CD14-positive monocyte (primary cell): ENCODE measurements around the gene WDR81. TPM values are rescaled to one million over a fixed set of nuclear protein-coding genes. Genes with fewer than 3 reads are reported as not detected.

ENCODE experiments used
- DNase-seq, 3 donors: peaks; one replicate each; pipeline ENCODE4 v3.0.0-alpha.2; 2011 to 2022
- H2AFZ ChIP-seq: 2 replicates; pipeline ENCODE4 v1.6.0; 2012; ENCODE audit warnings: mild to moderate bottlenecking, low read depth, low read length, inconsistent platforms; ENCODE audit not compliant: insufficient read depth, poor library complexity, severe bottlenecking
- H3K27ac ChIP-seq, 2 donors: 1 replicate in 1 of 2; 2 replicates in 1 of 2; pipeline ENCODE4 v1.5.1; 2012 to 2013; ENCODE audit warnings: low read length in 2 of 2, control low read depth in 1 of 2, inconsistent platforms in 1 of 2, low read depth in 1 of 2, mild to moderate bottlenecking in 1 of 2
- H3K27me3 ChIP-seq, 2 donors: one replicate each; pipeline versions ENCODE4 v1.6.0 to v1.6.1; 2011 to 2013; ENCODE audit warnings: low read length in 2 of 2; ENCODE audit not compliant: control insufficient read depth in 2 of 2, insufficient read depth in 2 of 2
- H3K36me3 ChIP-seq, 2 donors: replicated peaks in 1 of 2; 1 replicate in 1 of 2; 2 replicates in 1 of 2; pipeline versions ENCODE4 v1.5.1 to v1.6.1; 2012 to 2013; ENCODE audit warnings: low read length in 2 of 2, control low read depth in 1 of 2, inconsistent platforms in 1 of 2, mild to moderate bottlenecking in 1 of 2; ENCODE audit not compliant: insufficient read depth in 2 of 2, control insufficient read depth in 1 of 2
- H3K4me1 ChIP-seq, 2 donors: 1 replicate in 1 of 2; 2 replicates in 1 of 2; pipeline versions ENCODE4 v1.5.1 to v1.6.1; 2012 to 2013; ENCODE audit warnings: low read length in 2 of 2, control low read depth in 1 of 2, inconsistent platforms in 1 of 2, mild to moderate bottlenecking in 1 of 2, moderate library complexity in 1 of 2; ENCODE audit not compliant: insufficient read depth in 2 of 2, control insufficient read depth in 1 of 2
- H3K4me2 ChIP-seq: replicated peaks from 2 replicates; pipeline ENCODE3; 2012; ENCODE audit warnings: low read length, moderate library complexity, mild to moderate bottlenecking; ENCODE audit not compliant: poor library complexity, severe bottlenecking; ENCODE audit errors: extremely low read depth
- H3K4me3 ChIP-seq, 3 experiments: fragments of 200-600 bp in 1 of 3; sonication (generic) in 1 of 3; replicated peaks in 1 of 3; 1 replicate in 2 of 3; 2 replicates in 1 of 3; pipeline ENCODE4 v1.5.1; 2011 to 2013; ENCODE audit warnings: low read length in 3 of 3, mild to moderate bottlenecking in 3 of 3, control low read depth in 2 of 3, low read depth in 2 of 3, inconsistent platforms in 1 of 3, moderate library complexity in 1 of 3
- H3K79me2 ChIP-seq: 2 replicates; pipeline ENCODE4 v1.6.0; 2012; ENCODE audit warnings: mild to moderate bottlenecking, control low read depth, inconsistent platforms, low read length, moderate library complexity; ENCODE audit not compliant: insufficient read depth
- H3K9ac ChIP-seq: 2 replicates; pipeline ENCODE4 v1.6.0; 2017; ENCODE audit warnings: low read length, mild to moderate bottlenecking; ENCODE audit not compliant: insufficient read depth, poor library complexity, severe bottlenecking
- H3K9me3 ChIP-seq, 2 donors: replicated peaks in 1 of 2; 1 replicate in 1 of 2; 2 replicates in 1 of 2; pipeline versions ENCODE4 v1.5.1 to v1.6.1; 2012 to 2013; ENCODE audit warnings: low read length in 2 of 2, control low read depth in 1 of 2; ENCODE audit not compliant: control insufficient read depth in 1 of 2, insufficient read depth in 1 of 2
- H4K20me1 ChIP-seq: 2 replicates; pipeline ENCODE4 v1.6.0; 2012; ENCODE audit warnings: mild to moderate bottlenecking, low read length, control low read depth, moderate library complexity; ENCODE audit not compliant: insufficient read depth
- H3K27ac Mint-ChIP-seq, 7 donors: one replicate each; pipeline ENCODE4 v1.8.0; 2020; ENCODE audit warnings: mild to moderate bottlenecking in 7 of 7, mixed read lengths in 7 of 7, moderate library complexity in 6 of 7, inconsistent platforms in 2 of 7
- H3K27me3 Mint-ChIP-seq, 3 donors: one replicate each; pipeline ENCODE4 v1.8.0; 2021 to 2022; ENCODE audit warnings: low read depth in 3 of 3, mild to moderate bottlenecking in 3 of 3, mixed read lengths in 3 of 3, moderate library complexity in 3 of 3, inconsistent platforms in 1 of 3
- H3K36me3 Mint-ChIP-seq, 2 donors: one replicate each; pipeline ENCODE4 v1.8.0; 2020; ENCODE audit warnings: mixed read lengths in 2 of 2, inconsistent platforms in 1 of 2, mild to moderate bottlenecking in 1 of 2
- H3K4me1 Mint-ChIP-seq: one replicate; pipeline ENCODE4 v1.8.0; 2020; ENCODE audit warnings: mild to moderate bottlenecking, mixed read lengths
- H3K4me3 Mint-ChIP-seq, 2 donors: one replicate each; pipeline ENCODE4 v1.8.0; 2020; ENCODE audit warnings: mild to moderate bottlenecking in 2 of 2, mixed read lengths in 2 of 2, moderate library complexity in 1 of 2
- H3K9me3 Mint-ChIP-seq, 7 donors: one replicate each; pipeline ENCODE4 v1.8.0; 2020 to 2022; ENCODE audit warnings: mixed read lengths in 7 of 7, mild to moderate bottlenecking in 6 of 7, moderate library complexity in 6 of 7, inconsistent platforms in 2 of 7
- CTCF ChIP-seq: fragments of 200-600 bp; IDR thresholded peaks from one replicate; pipeline ENCODE4 v1.8.0; 2022; ENCODE audit warnings: antibody characterized with exemption, mild to moderate bottlenecking
- WGBS: methylation state at CpG from one replicate; pipeline ENCODE4 v1.1.5; 2013; ENCODE audit warnings: missing lambda C conversion rate; ENCODE audit not compliant: insufficient coverage; 5-methylcytosine and 5-hydroxymethylcytosine counted together
- intact Hi-C, 2 donors: fragments of 100-400 bp; cut with micrococcal nuclease; formaldehyde crosslinking; loops; one replicate each; pipeline versions ENCODE4 v1.15.0 to v1.15.1; 2023
- polyA plus RNA-seq, 3 donors: library from polyadenylated mRNA; depleted of rRNA in 1 of 3; unstranded in 2 of 3; stranded (reverse) in 1 of 3; fragments of 300-500 nt in 2 of 3; fragments of >200 nt in 1 of 3; fragmentation: Illumina TruSeq in 2 of 3; gene quantifications; 1 replicate in 2 of 3; 2 replicates in 1 of 3; pipeline ENCODE4 v1.2.3, GENCODE V29; 2012 to 2021

WDR81 gene
- polyA plus RNA-seq, 3 donors: 6.2 to 45.4 (median 8.8) TPM

DNA sequence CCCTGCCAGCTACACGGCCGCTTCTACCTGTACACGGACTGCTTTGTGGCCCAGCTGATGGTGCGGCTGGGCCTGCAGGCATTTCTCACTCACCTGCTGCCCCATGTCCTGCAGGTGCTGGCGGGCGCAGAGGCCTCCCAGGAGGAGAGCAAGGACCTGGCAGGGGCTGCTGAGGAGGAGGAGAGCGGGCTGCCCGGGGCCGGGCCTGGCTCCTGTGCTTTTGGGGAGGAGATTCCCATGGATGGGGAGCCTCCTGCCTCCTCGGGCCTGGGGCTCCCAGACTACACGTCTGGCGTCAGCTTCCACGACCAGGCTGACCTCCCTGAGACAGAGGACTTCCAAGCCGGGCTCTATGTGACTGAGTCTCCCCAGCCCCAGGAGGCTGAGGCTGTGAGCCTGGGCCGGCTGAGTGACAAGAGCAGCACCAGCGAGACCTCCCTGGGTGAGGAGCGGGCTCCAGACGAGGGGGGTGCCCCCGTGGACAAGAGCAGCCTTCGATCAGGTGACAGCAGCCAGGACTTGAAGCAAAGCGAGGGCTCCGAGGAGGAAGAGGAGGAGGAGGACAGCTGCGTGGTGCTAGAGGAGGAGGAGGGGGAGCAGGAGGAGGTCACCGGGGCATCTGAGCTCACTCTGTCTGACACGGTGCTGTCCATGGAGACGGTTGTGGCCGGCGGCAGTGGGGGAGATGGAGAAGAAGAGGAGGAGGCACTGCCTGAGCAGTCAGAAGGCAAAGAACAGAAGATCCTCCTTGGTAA, 3.5 kb downstream of the WDR81 start:
- DNase-seq: no peak

GRCh38 chr17:1729966-1730325, 5.4 kb downstream of the WDR81 start:
- Mint-ChIP-seq H3K9me3 (no peaks in the 10 kb centered on the region), H3K4me3 (no peak overlapping the region), H3K36me3 (peaks cover 39 to 86% of the 10 kb centered on the region in 2 donors), H3K27ac (peak overlapping the region in 5 of 7 donors; percentile 41 to 85 (median 73)), H3K27me3 (peaks cover 0 to 2% (median 0%) of the 10 kb centered on the region in 3 donors), H3K4me1 (peaks cover 25% of the 10 kb centered on the region)
- no peak overlapping the region for H3K27ac ChIP-seq
- H3K4me1 ChIP-seq: peaks cover 11 to 15% of the 10 kb centered on the region in 2 donors
- H2AFZ ChIP-seq: no peak overlapping the region
- H3K79me2 ChIP-seq: peaks cover 35% of the 10 kb centered on the region
- H3K27me3 ChIP-seq: no peaks in the 10 kb centered on the region
- peaks cover 68 to 81% of the 10 kb centered on the region in 2 donors for H3K36me3 ChIP-seq
- WGBS: 57% methylated on average over 15 of the region's 15 CpGs
- no peak for DNase-seq
- H3K4me2 ChIP-seq: no peak overlapping the region
- H3K4me3 ChIP-seq: no peak overlapping the region
- peaks cover 79% of the 10 kb centered on the region for H4K20me1 ChIP-seq
- H3K9ac ChIP-seq: no peak overlapping the region
- no peak for TF ChIP-seq CTCF
- intact Hi-C loops: loop anchor here in 1 of 2 donors (5.0 to 10.0 kb wide), 2 partner anchors 42 to 105 kb away; partner anchors contain the start of gene RPA1
- H3K9me3 ChIP-seq: no peaks in the 10 kb centered on the region

More for the DNA sequence above, 3.5 kb downstream of the WDR81 start:
- H3K9me3 Mint-ChIP-seq: no peaks in the 10 kb centered on the region
- intact Hi-C loops: loop anchor here in 1 of 2 donors (10.0 kb wide), 1 partner anchor 107 kb away; the partner anchor contains the start of gene RPA1
- Histone ChIP-seq H3K4me2 (no peak overlapping the region), H4K20me1 (peaks cover 72% of the 10 kb centered on the region), H3K36me3 (peaks cover 51 to 62% of the 10 kb centered on the region in 2 donors), H3K4me1 (peaks cover 24 to 33% of the 10 kb centered on the region in 2 donors), H3K9ac (no peak overlapping the region), H3K79me2 (peaks cover 37% of the 10 kb centered on the region), H3K9me3 (no peaks in the 10 kb centered on the region), H2AFZ (no peak overlapping the region), H3K4me3 (no peak overlapping the region), H3K27ac (no peak overlapping the region), H3K27me3 (no peaks in the 10 kb centered on the region)
- peak overlapping the region in 4 of 7 donors; percentile 18 to 44 (median 30) for H3K27ac Mint-ChIP-seq
- TF ChIP-seq CTCF: no peak
- peaks cover 24 to 68% of the 10 kb centered on the region in 2 donors for H3K36me3 Mint-ChIP-seq
- peaks cover 0 to 2% (median 0%) of the 10 kb centered on the region in 3 donors for H3K27me3 Mint-ChIP-seq
- no peak overlapping the region for H3K4me3 Mint-ChIP-seq
- peaks cover 33% of the 10 kb centered on the region for H3K4me1 Mint-ChIP-seq
- 98% methylated on average over 27 of the region's 28 CpGs for WGBS
